A673 (cell line): ENCODE measurements around the gene HS6ST3. TPM values are rescaled to one million over a fixed set of nuclear protein-coding genes. Genes with fewer than 3 reads are reported as not detected.

Experiments
- BruUV-seq: library from RNA; stranded (reverse); fragments of 400-500 nt; replicated peaks from 2 replicates; lab custom pipeline; 2021; lab: Mats Ljungman, UMichigan
- CTCF ChIA-PET: fragments of 300-600 bp; sonication (Branson Sonifier 250); formaldehyde crosslinking; loops from one replicate; lab custom pipeline; 2022; ENCODE audit warnings: antibody characterized with exemption; lab: Charles Lee
- POLR2A ChIA-PET: fragments of 300-600 bp; sonication (Branson Sonifier 250); formaldehyde crosslinking; loops from one replicate; lab custom pipeline; 2022; ENCODE audit warnings: antibody characterized with exemption; ENCODE audit not compliant: low non-redundant PET; lab: Charles Lee
- DNase-seq: peaks from one replicate; pipeline ENCODE4 v3.0.0-alpha.2; 2015; ENCODE audit warnings: low spot score
- H3K27ac ChIP-seq: fragments of 200-600 bp; sonication (generic); 2 replicates; pipeline ENCODE4 v1.5.1; 2016; ENCODE audit warnings: mixed run types, low read depth, mild to moderate bottlenecking, mixed read lengths, antibody characterized with exemption, low read length; ENCODE audit not compliant: poor library complexity, severe bottlenecking
- H3K27me3 ChIP-seq: fragments of 200-600 bp; sonication (generic); replicated peaks from 2 replicates; pipeline ENCODE4 v1.6.1; 2017; ENCODE audit warnings: mixed run types, low read depth, mild to moderate bottlenecking, mixed read lengths, antibody characterized with exemption, low read length; ENCODE audit not compliant: insufficient read depth, poor library complexity
- H3K36me3 ChIP-seq: fragments of 200-600 bp; sonication (generic); 2 replicates; pipeline ENCODE4 v1.6.1; 2016; ENCODE audit warnings: mixed run types, mild to moderate bottlenecking, mixed read lengths, antibody characterized with exemption, low read length; ENCODE audit not compliant: insufficient read depth, poor library complexity, severe bottlenecking
- H3K4me1 ChIP-seq: fragments of 200-600 bp; sonication (generic); 2 replicates; pipeline ENCODE4 v1.6.1; 2017; ENCODE audit warnings: mixed run types, mild to moderate bottlenecking, mixed read lengths, antibody characterized with exemption, low read length; ENCODE audit not compliant: insufficient read depth, poor library complexity, severe bottlenecking
- H3K4me3 ChIP-seq: fragments of 200-600 bp; sonication (generic); 2 replicates; pipeline ENCODE4 v1.5.1; 2016; ENCODE audit warnings: low read depth, mixed run types, mild to moderate bottlenecking, mixed read lengths, low read length; ENCODE audit not compliant: poor library complexity, severe bottlenecking
- H3K9me3 ChIP-seq: fragments of 200-600 bp; sonication (generic); 2 replicates; pipeline ENCODE4 v1.6.1; 2016; ENCODE audit warnings: mixed run types, low read depth, mild to moderate bottlenecking, mixed read lengths, antibody characterized with exemption, low read length; ENCODE audit not compliant: poor library complexity, severe bottlenecking
- EZH2 ChIP-seq: fragments of 200-600 bp; sonication (generic); IDR thresholded peaks from 2 replicates; pipeline ENCODE4 v1.6.1; 2017; ENCODE audit warnings: borderline replicate concordance, low read depth, mild to moderate bottlenecking, mixed read lengths, antibody characterized with exemption, low read length; ENCODE audit not compliant: poor library complexity, severe bottlenecking
- intact Hi-C: fragments of 100-400 bp; cut with micrococcal nuclease; formaldehyde crosslinking; loops from one replicate; pipeline ENCODE4 v1.10.0; 2022; ENCODE audit not compliant: unreplicated experiment
- total RNA-seq: library from RNA; stranded (reverse); gene quantifications from 2 replicates; pipeline ENCODE4 v1.2.3, GENCODE V29; 2021
- TF ChIP-seq, protein P1 (sequence below): fragments of 300-800, 200-600 bp; sonication (generic); conservative IDR thresholded peaks from 2 replicates; pipeline ENCODE4 v1.5.1; 2017; ENCODE audit warnings: low read depth, mild to moderate bottlenecking, antibody characterized with exemption, low read length, moderate library complexity, mixed read lengths

The HS6ST3 gene
- total RNA-seq, 1 experiment from 2014 or later = not detected

DNA sequence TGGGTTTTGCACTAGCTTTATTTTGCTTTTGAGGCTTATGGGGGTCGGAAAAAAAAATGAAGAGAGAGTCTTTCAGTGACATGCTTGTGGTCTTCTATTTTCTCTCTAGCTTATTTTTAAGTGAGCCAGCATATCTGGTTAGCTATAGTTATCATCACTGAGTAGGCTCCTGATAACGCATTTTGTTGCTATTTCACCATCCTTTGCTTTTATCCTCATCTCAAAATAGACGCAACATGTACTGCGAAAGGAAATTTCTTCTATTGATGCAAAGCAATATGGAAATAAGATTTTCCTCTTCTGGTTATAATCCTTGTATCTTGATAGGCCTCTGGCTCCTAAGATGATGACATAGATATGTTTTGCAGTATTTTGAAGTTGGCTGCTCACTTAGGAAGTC, 630.5 kb downstream of the HS6ST3 start:
- Histone ChIP-seq H3K9me3 (no peaks in the 10 kb centered on the region), H3K4me1 (no peaks in the 10 kb centered on the region), H3K36me3 (no peaks in the 10 kb centered on the region), H3K27me3 (no peaks in the 10 kb centered on the region), H3K4me3 (no peak overlapping the region), H3K27ac (no peak overlapping the region)
- intact Hi-C loops = no loop called here
- BruUV-seq = no TSS peak
- ChIA-PET POLR2A (no interaction called here), CTCF (no interaction called here)
- no peak for DNase-seq
- TF ChIP-seq EZH2 = no peak
- TF ChIP-seq, protein P1, sequence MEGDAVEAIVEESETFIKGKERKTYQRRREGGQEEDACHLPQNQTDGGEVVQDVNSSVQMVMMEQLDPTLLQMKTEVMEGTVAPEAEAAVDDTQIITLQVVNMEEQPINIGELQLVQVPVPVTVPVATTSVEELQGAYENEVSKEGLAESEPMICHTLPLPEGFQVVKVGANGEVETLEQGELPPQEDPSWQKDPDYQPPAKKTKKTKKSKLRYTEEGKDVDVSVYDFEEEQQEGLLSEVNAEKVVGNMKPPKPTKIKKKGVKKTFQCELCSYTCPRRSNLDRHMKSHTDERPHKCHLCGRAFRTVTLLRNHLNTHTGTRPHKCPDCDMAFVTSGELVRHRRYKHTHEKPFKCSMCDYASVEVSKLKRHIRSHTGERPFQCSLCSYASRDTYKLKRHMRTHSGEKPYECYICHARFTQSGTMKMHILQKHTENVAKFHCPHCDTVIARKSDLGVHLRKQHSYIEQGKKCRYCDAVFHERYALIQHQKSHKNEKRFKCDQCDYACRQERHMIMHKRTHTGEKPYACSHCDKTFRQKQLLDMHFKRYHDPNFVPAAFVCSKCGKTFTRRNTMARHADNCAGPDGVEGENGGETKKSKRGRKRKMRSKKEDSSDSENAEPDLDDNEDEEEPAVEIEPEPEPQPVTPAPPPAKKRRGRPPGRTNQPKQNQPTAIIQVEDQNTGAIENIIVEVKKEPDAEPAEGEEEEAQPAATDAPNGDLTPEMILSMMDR = no peak

DNA sequence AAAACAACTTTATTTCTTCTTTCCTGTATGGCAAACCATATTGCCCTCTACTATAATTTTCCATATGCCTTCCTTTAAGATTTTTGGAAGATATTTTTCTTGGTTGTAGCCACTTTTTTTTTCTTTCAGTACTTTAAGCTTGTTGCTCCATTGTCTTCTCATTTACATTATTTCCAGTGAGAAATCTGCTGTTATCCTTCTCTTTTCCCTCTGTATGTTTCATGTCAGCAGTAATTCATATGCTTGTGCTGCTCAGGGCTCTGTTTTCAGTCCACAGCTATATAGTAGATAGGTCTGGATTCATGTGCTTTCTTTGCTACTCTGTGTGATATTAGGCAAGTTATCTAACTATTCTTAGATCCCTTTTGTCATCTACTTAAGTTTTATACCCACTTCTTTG, 636.7 kb downstream of the HS6ST3 start:
- Histone ChIP-seq H3K27ac (no peak overlapping the region), H3K4me1 (no peaks in the 10 kb centered on the region), H3K36me3 (no peaks in the 10 kb centered on the region), H3K9me3 (peaks cover 4% of the 10 kb centered on the region), H3K4me3 (no peak overlapping the region), H3K27me3 (no peaks in the 10 kb centered on the region)
- no peak for TF ChIP-seq EZH2
- TF ChIP-seq, protein P1 = no peak
- ChIA-PET POLR2A (no interaction called here), CTCF (no interaction called here)
- DNase-seq = no peak
- intact Hi-C loops = no loop called here
- BruUV-seq = no TSS peak

DNA sequence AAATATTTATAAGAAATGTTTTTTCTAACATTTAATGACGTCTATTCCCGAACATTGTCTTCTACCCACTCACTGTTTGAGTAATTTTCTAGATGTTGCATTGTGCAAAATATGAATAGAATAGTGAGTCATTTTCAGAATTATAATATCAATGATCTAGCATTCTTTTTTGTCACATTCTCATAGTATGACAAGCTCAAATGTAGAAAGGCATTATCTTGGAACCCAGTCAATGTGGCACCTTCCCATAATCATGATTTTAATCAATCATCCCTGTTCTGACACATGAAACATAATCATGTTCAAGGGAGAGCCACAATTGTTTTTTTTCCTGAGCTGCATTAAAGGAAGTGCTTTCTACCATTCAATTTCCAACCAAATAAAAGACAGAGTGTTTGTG, 638.6 kb downstream of the HS6ST3 start:
- BruUV-seq = no TSS peak
- intact Hi-C loops = no loop called here
- DNase-seq = no peak
- CTCF ChIA-PET = no interaction called here
- no peak for TF ChIP-seq EZH2
- TF ChIP-seq, protein P1 = no peak
- no peaks in the 10 kb centered on the region for H3K27me3 ChIP-seq
- H3K4me1 ChIP-seq = no peaks in the 10 kb centered on the region
- H3K27ac ChIP-seq = no peak overlapping the region
- no peak overlapping the region for H3K4me3 ChIP-seq
- no peaks in the 10 kb centered on the region for H3K36me3 ChIP-seq
- POLR2A ChIA-PET = no interaction called here
- H3K9me3 ChIP-seq = peaks cover 4% of the 10 kb centered on the region
